Measurements from ENCODE around the gene PAPPA2.

Gene PAPPA2

DNA sequence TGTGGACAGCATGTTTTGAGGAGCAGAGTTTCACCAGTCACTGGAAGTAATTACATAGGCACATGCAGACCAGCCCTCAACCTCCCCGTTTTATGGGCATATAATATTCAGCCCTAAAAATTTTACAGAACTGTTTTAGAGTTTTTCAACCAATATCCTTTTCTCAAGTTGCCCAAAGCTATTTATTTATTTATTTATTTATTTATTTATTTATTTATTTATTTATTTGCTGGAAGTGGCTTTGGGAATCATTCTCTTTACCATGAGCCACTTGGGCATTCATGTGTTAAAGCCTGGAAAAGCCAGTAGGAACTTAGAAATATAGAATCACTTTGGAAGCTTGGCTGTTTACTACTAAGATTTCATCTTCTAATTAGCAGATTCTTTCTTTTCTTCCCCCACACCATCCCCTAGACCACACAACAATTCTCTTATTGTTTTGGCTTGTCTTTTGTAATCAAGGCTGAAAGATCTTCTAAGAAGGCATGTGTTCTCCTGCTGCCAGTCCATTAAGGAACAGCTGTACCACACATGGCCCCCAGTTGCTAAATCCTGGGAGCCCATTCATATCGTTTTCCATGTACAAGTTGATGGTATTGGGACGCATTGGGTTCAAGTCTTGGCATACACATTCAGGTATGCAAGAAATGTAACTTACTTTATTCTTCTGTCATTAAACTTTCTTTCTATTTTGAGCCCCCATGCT lies 220.0 kb downstream of the PAPPA2 start:
- in situ Hi-C loops (cut with HindIII; ENCODE audit: low sequenced_read_pairs), result no loop called here

DNA sequence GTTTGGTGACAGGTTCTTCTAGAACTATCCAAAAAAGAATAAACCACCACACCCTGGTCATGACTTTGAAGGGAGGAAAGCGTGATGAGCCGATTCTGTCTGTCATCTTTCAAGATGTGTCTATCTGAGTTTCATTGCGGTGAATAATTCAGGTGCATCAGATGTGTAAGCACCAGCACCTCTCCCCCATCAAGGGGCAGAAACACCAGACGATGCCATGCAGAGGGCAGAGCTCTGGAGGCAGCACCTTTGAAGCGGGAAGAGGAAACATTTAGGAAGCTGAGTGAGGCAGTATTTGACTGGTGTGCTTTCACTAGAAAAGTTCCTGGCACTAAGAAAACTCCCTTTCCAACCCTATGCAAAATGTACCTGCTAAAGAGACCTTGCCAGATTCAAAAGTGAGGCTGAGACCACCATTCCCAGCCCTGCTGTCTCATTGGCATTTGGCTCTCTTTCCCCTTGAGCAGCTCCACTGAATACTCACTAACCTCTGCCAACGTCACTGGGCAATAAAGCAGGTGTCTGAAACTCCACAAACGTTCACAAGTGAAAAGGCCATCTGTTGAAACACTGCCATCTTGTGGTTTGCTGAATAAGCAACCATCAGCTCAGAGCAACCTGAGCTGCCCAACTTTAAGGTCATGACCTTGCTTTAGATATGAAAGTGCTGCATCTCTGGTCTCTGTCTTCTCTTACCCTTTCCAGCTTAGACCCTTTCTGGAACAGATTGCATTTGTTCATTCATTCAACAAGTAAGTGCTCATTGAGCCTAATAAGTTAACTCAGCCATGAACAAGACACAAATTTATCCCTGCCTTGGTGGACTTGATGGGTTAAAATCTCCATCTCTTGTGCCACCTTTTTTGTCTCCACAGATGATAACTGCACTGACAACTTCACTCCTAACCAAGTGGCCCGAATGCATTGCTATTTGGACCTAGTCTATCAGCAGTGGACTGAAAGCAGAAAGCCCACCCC lies 228.6 kb downstream of the PAPPA2 start:
- in situ Hi-C loops (cut with HindIII; ENCODE audit: low sequenced_read_pairs), result no loop called here

DNA sequence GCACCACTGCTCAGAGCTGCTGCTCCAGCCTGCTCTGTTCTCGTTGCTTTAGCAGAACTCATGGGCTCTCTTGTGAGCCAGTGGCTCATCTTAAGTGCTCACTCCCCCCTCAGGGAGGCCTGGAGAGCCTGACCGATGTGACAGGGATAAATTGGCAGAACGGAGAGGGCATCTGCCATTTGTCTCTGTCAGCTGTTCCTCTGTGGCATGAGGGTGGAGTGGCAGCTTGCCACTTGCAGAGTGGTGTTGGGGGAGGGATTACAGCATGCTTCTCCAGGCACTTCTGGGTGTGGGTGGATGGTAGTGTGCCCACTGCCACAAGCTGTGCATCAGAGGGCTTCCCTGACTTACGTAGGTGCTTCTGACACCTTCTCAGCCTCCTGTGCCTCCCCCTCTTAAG lies 229.5 kb downstream of the PAPPA2 start:
- in situ Hi-C loops (cut with HindIII; ENCODE audit: low sequenced_read_pairs), result no loop called here

DNA sequence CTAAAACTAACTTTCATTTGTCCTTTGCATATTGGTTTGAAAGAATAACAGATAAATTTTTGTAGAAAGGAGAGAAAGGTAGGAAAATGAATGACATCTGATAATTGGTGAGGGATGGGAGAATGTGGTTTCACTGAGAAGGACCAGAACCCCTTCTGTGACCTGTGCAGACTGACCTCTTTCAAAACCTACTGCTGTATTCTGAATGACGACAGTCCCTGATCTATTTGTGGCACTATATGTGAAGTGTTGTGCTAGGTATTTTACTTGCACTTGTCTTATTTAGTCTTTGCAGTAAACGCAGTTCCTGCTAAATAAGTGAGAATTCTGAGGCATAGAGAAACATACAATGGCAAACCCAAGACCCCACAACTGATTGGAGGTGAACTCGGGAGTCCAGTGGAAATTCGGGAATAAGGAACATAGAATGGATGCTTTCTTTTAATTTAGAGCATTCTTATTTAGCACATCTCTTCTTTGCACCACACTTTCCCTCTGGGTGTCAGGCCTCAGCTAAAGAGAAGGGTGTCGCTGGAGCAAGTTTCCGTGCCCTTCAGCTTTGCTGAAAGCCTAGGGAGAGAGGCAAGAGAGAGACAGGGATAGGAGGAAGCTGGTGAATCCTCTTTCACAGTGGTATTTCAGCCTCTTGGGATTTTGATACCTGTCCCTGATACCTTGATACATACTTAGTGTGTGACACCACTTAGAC lies 230.2 kb downstream of the PAPPA2 start:
- in situ Hi-C loops (cut with HindIII; ENCODE audit: low sequenced_read_pairs), result no loop called here

DNA sequence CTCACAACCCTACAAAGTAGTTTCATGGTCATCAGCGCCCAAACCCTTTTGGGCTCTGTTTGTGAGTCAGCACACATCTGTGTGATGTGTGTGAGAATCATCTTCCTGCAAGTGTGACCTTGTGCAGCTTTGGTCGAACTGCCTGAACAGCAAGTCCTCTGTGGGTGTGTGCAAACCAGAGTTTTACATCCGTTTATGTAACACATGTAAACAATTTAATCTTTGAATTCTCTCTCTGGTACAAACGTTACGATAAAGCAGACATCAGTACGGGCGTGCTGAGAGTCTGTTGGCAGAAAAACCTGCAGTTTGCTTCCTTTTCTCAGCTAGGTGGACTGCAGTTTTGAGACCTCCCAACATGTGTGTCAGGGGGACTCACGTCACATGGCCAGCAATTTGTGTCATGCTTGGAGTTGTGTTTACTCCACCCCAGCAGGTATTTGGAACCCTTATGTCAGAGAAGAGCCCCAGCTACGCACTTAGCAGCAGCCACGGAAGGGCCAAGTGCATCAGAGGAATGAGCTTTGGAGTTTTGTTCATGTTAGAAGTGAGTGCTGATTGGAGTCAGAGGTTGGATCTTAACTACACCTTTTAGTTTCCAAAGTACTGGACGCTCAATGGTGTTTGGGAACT lies 230.8 kb downstream of the PAPPA2 start:
- in situ Hi-C loops (cut with HindIII; ENCODE audit: low sequenced_read_pairs), result no loop called here

DNA sequence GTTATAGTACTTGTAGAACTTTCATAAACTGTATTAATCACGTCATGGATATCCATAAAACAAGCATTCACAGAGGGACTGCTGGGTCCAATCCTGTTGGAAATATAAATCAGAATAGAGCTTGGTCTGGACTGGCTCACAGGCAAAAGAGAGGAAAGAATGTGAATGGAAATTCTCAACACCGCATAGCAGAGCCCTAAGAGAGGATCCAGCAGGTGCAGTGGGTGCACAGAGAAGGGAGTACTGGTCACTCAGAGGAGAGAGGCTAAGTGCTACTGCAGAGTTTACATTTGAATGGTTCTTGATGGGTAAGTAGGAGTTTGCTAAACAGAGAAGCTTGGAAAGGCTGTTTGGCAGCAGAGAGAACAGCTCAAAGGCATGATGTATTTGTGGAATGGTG lies 231.7 kb downstream of the PAPPA2 start:
- in situ Hi-C loops (cut with HindIII; ENCODE audit: low sequenced_read_pairs), result no loop called here

DNA sequence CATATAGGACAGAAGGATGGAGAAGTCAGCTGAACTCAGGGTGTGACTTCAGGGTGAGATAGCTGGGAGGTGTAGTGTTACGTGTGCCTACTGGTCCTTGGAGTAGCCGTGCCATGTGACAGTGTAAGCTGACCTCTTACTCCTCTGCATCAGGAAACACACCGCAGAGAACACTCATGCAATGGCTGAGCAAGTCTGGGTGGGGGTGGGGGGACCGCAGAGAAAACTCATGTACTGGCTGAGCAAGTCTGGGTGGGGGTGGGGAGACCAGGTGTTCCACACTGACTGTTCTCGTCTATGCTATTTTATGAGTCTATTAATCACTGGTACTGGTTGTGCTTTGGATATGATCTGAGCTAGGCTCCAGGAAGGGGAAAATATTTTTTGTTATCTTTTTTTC lies 233.1 kb downstream of the PAPPA2 start:
- in situ Hi-C loops (cut with HindIII; ENCODE audit: low sequenced_read_pairs), result no loop called here

DNA sequence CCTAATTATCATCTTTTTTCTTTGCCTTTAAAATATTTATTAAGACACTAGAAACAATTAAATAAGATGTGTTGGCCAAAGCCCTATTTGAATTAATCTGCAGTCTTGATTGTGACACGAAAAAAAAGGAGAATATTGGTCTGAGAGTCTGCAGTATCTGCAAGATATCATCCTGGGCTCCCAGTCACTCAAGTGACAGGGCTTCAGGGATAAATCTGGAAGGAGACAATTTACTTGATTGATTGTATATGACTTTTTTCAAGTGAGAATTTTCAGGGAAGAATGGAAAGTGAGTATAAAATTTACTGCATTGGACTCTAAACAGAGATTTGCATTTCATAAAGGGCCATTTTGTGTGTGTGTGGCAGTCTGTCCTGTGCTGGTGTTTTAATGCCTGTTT lies 233.7 kb downstream of the PAPPA2 start:
- in situ Hi-C loops (cut with HindIII; ENCODE audit: low sequenced_read_pairs), result no loop called here

DNA sequence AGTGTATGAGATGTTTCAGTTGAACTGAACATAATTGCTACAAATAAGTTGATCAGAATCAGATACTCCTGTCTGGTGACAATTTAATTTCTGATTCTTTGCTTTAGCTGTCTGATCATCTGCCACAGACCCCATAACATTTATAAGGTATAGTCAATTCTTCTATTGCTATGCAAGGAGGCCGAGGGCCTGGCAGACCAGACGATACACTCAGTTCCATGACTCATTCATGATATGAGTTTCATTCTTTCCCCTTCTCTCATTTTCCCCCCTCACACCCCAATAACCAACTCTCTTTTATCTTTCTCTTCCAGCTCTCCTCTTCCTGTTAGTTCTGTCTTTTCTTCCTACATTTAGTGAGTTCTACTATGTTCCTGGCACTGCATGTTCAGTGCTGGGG lies 236.8 kb downstream of the PAPPA2 start:
- in situ Hi-C loops (cut with HindIII; ENCODE audit: low sequenced_read_pairs), result no loop called here

DNA sequence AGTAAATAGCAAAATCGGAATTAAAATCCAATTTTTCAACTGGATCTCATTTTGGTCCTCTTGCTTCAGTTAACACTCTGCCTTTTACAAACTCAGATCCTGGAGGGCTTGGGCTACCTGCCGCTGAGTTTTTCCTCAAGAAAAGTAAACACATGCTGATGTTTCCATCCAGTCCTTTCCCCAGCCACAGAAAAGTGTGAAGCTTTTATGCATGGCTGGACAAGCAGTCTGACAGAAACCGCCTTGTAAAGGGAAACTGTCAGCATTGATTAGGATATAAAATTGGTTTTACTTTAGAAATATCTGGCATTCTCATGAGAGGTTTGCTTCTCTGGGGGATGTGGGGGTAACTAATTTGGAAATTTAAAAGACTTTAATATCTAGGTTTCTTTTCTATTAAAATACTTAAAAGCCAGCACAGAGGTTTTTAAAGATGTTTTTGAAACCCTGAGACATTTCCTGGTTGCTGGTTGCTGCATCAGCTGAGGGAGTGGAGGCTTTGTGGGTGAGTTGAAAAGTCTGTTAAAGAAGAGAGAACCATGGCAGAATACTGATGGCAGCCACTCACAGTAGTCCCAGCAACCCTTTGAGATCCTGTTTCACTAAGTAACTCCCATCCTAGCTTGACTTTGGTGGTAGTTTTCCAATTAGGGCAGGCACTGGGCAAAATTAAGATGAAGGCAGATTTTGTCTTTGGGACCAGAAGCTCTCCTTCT lies 238.3 kb downstream of the PAPPA2 start:
- in situ Hi-C loops (cut with HindIII; ENCODE audit: low sequenced_read_pairs), result no loop called here

DNA sequence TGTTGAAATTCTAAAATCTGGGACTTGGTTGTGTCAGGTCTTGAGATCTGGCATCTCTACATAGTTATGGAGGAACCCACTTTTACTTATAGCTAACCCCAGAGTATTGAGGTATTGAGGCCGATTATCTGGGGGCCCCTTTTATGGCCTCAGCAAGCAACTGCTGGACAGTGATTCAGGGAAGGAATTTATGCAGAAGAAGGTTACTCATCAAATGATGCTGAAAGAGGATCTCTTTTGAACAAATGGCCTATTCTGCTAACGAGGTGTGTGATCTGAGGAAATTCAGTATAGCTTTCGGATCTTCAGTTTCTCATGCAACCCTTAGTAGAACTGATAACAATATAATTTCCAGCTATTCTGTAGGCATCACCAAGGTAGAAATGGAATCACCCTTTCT lies 239.9 kb downstream of the PAPPA2 start:
- in situ Hi-C loops (cut with HindIII; ENCODE audit: low sequenced_read_pairs), result no loop called here

DNA sequence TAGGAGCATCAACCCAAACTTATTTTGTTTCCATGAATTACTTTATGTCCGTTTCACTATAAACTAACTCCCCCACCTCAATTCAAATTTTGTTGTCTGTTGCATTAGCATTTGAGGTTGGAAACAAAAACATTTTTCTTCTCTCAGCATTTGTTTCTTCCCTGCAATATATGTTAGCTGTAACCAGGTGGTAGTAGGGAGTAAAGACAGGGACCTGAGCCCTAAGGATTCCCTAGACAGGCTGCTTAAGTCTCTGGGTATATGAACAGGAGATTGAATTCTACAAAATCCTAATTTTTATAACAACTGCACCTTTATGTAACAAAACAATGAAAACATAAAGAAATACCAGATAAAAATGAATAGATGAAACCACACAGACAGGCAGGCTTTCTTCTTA lies 242.6 kb downstream of the PAPPA2 start:
- in situ Hi-C loops (cut with HindIII; ENCODE audit: low sequenced_read_pairs), result no loop called here

DNA sequence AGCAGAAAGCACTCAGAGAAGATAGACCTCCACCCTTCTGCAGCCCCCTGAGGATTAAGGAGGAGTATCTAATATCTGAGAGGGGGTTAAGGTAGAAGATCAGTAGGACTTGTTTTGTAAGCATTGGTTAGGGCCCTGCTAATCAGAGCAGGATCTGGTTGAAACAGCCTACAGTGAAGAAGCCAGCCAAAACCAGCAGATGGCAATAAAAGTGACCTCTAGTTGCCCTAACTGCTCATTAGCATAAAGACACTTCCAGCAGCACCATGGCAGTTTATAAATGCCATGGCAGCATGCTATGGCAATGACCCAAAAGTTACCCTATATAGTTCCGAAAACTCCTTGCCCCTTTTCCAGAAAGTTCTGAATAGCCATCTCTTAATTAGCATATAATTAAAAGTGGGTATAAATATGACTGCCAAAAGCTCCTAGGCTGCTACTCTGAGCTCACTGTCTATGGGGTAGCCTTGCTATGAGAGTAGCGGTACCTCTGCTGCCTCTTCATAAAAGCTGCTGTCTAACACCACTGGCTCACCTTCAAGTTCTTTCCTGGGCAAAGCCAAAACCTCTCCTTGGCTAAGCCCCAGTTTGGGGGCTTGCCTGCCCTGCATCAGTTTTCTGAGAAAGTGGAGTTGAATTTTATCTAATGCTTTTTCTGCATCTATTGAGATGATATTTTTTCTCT lies 254.2 kb downstream of the PAPPA2 start:
- in situ Hi-C loops (cut with HindIII; ENCODE audit: low sequenced_read_pairs), result no loop called here

DNA sequence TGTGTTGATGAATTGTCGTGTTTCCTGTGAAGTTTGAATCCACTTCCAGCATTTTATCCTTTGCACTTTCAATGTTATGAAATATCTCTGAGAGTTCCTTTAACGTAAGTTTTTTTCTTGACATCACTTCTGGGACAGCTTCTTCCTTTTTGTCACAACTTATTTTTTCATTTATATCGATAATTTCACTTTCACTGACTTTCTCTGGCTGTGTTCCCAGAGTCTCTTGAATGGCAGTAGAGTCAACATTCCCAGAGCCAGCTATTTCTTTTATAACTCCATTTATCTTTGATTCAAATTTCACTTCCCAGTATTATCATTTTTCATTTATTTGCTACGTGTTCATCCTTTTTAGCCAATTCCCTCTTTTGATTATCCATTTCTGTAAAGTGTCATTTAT lies 256.5 kb downstream of the PAPPA2 start:
- in situ Hi-C loops (cut with HindIII; ENCODE audit: low sequenced_read_pairs), result no loop called here

DNA sequence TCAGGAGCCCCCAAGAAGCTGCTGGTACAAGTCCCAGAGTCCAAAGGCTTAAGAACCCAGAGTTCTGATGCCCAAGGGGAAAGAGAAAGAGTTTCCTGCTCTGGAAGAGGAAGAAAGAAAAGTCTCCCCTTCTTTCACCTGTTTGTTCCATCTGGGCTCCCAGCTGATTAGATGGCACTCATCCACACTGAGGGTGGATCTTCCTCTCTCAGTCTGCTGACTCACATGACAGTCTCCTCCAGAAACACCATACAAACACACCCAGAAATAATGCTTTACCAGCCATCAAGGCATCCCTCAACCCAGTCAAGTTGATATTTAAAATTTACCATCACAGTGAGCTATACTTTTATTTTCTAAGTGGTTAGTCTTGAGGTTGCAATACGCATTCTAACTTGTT lies 257.9 kb downstream of the PAPPA2 start:
- in situ Hi-C loops (cut with HindIII; ENCODE audit: low sequenced_read_pairs), result no loop called here

DNA sequence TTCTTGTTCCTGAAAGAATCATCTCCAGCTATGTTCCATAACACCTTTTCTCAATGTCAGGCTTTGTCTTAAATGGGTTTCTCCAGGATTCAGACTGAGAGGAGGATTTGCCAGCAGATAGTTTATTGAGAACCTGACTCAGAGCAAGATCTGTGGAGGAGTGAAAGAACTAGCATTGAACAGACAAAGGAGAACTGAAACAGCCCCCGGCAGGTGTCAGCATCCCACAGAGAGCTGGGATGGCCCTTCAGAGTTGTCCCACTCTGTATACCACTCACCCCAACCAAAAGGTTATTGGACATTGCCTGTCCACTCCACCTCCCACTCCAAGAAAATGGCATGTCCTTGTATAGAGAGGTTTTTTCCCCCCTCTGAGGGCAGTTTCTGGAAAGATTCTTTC lies 270.7 kb downstream of the PAPPA2 start:
- in situ Hi-C loops (cut with HindIII; ENCODE audit: low sequenced_read_pairs), result no loop called here

DNA sequence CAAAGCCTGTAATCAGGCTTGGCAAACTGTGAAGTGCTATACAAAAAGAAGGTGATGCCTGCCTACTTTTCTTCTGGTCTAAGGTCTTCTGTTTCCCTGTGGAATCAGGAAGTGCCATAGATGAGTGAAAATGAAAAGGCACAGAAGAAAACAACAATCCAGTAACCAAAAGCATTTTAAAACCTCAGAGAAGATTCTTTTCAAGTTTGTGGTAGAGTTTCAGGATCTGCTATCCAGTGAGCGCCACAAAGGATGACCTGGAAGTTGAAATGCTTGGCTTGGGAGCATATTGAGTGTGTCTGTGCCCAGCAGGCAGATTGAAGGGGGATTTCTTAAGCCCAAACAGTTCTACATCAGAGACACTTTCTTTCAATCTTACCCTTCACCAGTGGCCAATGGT lies 272.2 kb downstream of the PAPPA2 start:
- in situ Hi-C loops (cut with HindIII; ENCODE audit: low sequenced_read_pairs), result no loop called here

DNA sequence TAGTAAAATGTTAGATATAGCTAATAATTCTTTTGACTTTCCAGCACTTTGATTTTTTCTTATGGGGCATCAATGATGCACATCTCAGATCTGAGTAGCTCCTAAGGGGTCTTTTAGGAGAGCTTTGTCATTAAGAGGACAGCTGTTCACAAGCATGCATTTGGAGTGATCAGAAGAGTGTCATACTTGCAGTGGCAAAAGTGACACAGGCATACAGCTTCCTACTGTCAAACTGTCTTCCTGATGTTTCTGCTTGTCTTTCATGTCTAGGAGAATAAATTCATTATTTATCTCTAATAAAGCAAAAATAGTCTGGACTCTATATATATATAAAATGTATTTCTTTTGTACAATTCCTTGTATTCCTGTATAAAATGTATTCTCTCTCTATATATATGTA lies 273.0 kb downstream of the PAPPA2 start:
- in situ Hi-C loops (cut with HindIII; ENCODE audit: low sequenced_read_pairs), result no loop called here

DNA sequence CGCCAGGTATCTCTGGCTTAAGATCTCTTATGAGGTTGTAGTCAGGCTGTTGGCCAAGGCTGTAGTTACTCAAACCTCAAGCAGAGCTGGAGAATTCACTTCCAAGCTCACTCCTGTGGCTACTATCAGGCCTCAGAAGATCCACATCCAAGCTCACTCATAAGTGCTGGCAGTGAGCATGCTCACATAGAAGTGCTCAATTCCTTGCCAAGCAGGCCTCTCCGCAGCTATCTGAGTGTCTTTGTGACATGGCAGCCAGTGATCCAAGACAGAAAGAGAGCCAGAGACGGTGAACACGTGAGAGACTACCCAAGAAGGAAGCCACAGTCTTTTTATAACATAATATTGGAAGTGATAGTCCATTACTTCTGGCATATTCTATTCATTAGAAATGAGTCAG lies 278.2 kb downstream of the PAPPA2 start:
- in situ Hi-C loops (cut with HindIII; ENCODE audit: low sequenced_read_pairs), result no loop called here

DNA sequence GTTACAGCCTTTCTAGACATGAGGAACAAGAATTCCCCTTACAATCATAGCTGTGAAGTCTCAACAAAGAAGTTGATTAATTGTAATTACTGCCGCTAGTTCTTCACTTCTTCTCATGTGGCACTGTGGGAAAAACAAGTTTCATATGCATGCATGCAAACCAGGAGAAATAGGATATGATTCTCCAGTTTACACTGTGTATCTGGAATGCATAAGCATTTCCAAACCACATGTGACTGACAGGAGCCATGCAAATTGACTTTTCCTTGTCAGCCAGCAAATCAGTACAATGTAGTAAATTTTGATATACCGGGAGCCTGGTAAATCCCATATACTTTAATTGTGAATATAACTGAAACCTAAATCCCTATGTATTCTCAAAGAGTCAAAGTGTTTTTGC lies 279.3 kb downstream of the PAPPA2 start:
- in situ Hi-C loops (cut with HindIII; ENCODE audit: low sequenced_read_pairs), result no loop called here

Measured in endothelial cell of hepatic sinusoid (primary cell).